Type B pancreatic cell (in vitro differentiated cells): ENCODE measurements around the gene SPOCK1. TPM values are rescaled to one million over a fixed set of nuclear protein-coding genes. Genes with fewer than 3 reads are reported as not detected.

Experiments
- DNase-seq: peaks from one replicate; pipeline ENCODE4 v3.0.0; 2021; ENCODE audit warnings: mixed read lengths; ENCODE audit not compliant: unreplicated experiment; ENCODE audit errors: extremely low spot score
- H3K27ac Mint-ChIP-seq: 2 replicates; pipeline ENCODE4 v1.8.0; 2021; ENCODE audit warnings: mild to moderate bottlenecking, mixed read lengths
- H3K27me3 Mint-ChIP-seq: 2 replicates; pipeline ENCODE4 v1.8.0; 2021; ENCODE audit warnings: mixed read lengths
- H3K36me3 Mint-ChIP-seq: 2 replicates; pipeline ENCODE4 v1.8.0; 2021; ENCODE audit warnings: mixed read lengths
- H3K4me1 Mint-ChIP-seq: one replicate; pipeline ENCODE4 v1.8.0; 2021; ENCODE audit warnings: mixed read lengths; ENCODE audit not compliant: unreplicated experiment
- H3K4me3 Mint-ChIP-seq: 2 replicates; pipeline ENCODE4 v1.8.0; 2021; ENCODE audit warnings: mild to moderate bottlenecking, mixed read lengths
- H3K9me3 Mint-ChIP-seq: 2 replicates; pipeline ENCODE4 v1.8.0; 2021; ENCODE audit warnings: mixed read lengths
- CTCF ChIP-seq: fragments of 200-600 bp; sonication (generic); conservative IDR thresholded peaks from 2 replicates; pipeline ENCODE4 v1.5.0; 2021; ENCODE audit warnings: antibody characterized with exemption, mild to moderate bottlenecking
- total RNA-seq: library from RNA; stranded (reverse); gene quantifications from 2 replicates; pipeline ENCODE4 v1.2.1, GENCODE V29; 2021; ENCODE audit warnings: low replicate concordance

The SPOCK1 gene
- total RNA-seq, 1 donor from 2014 or later: 45.1 TPM

- DNase-seq: no peak
- no peaks in the 10 kb centered on the region for H3K36me3 Mint-ChIP-seq
- no peak overlapping the region for H3K27ac Mint-ChIP-seq
- peaks cover 4% of the 10 kb centered on the region for H3K4me1 Mint-ChIP-seq
- no peaks in the 10 kb centered on the region for H3K9me3 Mint-ChIP-seq
- H3K4me3 Mint-ChIP-seq: no peak overlapping the region
- peaks cover 25% of the 10 kb centered on the region for H3K27me3 Mint-ChIP-seq
- TF ChIP-seq CTCF: no peak
Observed at GRCh38 chr5:137114529-137114928, 384.6 kb downstream of the SPOCK1 start.

GRCh38 chr5:137113939-137114338 lies 385.2 kb downstream of the SPOCK1 start:
- Mint-ChIP-seq H3K27me3 (peaks cover 24% of the 10 kb centered on the region), H3K9me3 (no peaks in the 10 kb centered on the region), H3K36me3 (no peaks in the 10 kb centered on the region), H3K4me3 (no peak overlapping the region), H3K4me1 (no peaks in the 10 kb centered on the region), H3K27ac (no peak overlapping the region)
- no peak for DNase-seq
- no peak for TF ChIP-seq CTCF

GRCh38 chr5:137113161-137113560 lies 386.0 kb downstream of the SPOCK1 start:
- no peaks in the 10 kb centered on the region for H3K4me1 Mint-ChIP-seq
- DNase-seq: no peak
- no peaks in the 10 kb centered on the region for H3K9me3 Mint-ChIP-seq
- no peak overlapping the region for H3K4me3 Mint-ChIP-seq
- no peak for TF ChIP-seq CTCF
- no peaks in the 10 kb centered on the region for H3K36me3 Mint-ChIP-seq
- H3K27me3 Mint-ChIP-seq: peaks cover 24% of the 10 kb centered on the region
- no peak overlapping the region for H3K27ac Mint-ChIP-seq

- Mint-ChIP-seq H3K27ac (no peak overlapping the region), H3K36me3 (no peaks in the 10 kb centered on the region), H3K4me1 (no peaks in the 10 kb centered on the region), H3K27me3 (peaks cover 14% of the 10 kb centered on the region), H3K4me3 (no peak overlapping the region), H3K9me3 (no peaks in the 10 kb centered on the region)
- no peak for DNase-seq
- no peak for TF ChIP-seq CTCF
Observed at GRCh38 chr5:137105351-137106035, 393.6 kb downstream of the SPOCK1 start.

- Mint-ChIP-seq H3K36me3 (no peaks in the 10 kb centered on the region), H3K4me3 (no peak overlapping the region), H3K9me3 (no peaks in the 10 kb centered on the region)
Observed at GRCh38 chr5:137101544-137101943, 397.6 kb downstream of the SPOCK1 start.

More at GRCh38 chr5:137101544-137101943, 397.6 kb downstream of the SPOCK1 start:
- no peak for DNase-seq
- no peak for TF ChIP-seq CTCF
- H3K27me3 Mint-ChIP-seq: peaks cover 9% of the 10 kb centered on the region
- H3K4me1 Mint-ChIP-seq: no peaks in the 10 kb centered on the region
- H3K27ac Mint-ChIP-seq: no peak overlapping the region
